ENCODE results near the gene WWOX.

WWOX gene

DNA sequence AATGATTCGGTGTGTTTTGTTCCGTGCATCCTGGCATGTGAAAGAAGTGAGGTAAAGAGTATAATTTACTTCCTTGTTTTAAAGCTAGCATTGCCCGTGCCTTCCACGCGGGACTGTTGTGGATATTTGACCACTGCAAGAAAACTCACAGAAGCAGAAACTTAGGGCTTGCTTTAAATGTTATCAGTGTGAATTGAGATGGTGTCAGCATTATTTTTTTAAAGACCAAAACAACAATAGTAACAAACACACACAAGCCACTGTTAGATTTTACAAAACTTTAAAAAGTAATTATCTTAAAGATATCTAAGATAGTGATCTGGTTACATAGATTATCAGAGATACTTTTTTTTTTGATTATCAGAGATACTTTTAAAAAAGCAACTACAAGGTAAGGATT, 47.4 kb downstream of the WWOX start:
- DNase-seq (ENCODE audit: low spot score): no peak

DNA sequence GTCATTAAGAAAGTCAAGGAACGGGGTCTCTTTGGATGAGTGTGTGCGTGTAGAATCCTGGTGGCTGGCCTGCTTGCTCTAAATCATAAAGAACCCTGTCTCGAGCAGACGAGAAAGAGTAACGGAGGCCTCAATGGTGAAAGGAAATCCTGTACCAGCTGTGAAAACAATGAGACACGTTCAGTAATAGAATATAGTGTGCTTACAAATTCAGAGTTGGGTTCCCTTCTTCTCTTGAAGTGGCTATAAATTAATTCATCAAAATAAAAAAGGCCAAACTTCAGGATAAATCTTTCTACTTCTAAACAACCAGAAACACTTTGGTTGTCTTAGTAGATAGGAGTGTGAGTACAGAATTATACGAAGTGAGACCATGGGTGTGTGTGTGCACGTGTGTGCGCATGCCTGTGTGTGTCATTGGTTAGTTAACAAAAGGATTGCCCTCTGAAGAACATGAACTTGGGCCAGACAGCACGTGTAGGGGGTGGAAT, 48.5 kb downstream of the WWOX start:
- DNase-seq (ENCODE audit: low spot score): no peak

DNA sequence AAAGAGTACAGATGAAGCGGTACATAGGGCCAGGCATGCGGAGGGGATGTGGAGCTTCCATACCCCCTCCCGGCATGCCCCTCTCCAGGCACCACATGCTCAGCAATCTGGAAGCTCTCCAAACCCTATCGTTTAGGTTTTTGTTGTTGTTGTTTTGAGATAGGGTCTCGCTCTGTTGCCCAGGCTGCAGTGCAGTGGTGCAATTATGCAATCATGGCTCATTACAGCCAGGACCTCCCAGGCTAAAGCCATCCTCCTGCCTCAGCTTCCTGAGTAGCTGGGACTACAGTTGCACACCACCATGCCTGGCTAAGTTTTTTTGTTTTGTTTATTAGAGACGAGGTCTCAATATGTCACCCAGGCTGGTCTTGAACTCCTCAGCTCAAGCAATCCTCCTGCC, 50.8 kb downstream of the WWOX start:
- DNase-seq (ENCODE audit: low spot score): no peak

DNA sequence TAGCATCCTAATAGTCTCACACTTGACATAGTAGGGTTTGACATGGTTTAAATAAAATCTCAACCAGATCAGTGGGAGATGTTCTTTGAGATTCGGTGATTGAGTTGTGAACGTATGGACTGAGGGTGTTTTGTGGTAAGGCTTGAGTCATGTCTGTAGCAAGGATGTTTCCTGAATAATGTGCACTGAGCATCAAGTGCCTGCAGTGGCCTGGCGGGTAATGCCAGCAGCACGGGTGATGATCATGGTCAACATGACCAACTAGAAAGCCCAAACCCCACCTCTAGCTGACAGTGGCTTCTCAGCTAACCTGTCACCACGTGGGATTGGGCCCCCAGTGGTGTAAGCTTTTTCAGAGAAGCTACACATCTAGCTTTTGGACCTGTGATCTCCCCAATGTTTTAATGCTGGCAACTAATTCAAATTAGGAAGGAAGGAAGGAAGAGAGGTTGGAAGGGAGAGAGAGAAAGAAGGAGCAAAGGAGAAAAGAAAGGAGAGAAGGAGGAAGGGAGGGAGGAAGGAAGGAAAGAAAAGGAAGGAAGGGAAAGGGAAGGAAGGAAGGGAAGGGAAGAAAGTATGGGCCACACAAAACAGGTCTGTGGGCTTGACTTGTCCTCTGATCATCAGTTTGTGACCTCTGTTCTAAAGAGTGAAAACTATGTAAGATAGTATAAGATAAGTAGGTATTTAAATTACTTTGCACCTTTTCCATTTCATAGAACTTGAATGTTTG, 55.4 kb downstream of the WWOX start:
- no peak for DNase-seq (ENCODE audit: low spot score)

DNA sequence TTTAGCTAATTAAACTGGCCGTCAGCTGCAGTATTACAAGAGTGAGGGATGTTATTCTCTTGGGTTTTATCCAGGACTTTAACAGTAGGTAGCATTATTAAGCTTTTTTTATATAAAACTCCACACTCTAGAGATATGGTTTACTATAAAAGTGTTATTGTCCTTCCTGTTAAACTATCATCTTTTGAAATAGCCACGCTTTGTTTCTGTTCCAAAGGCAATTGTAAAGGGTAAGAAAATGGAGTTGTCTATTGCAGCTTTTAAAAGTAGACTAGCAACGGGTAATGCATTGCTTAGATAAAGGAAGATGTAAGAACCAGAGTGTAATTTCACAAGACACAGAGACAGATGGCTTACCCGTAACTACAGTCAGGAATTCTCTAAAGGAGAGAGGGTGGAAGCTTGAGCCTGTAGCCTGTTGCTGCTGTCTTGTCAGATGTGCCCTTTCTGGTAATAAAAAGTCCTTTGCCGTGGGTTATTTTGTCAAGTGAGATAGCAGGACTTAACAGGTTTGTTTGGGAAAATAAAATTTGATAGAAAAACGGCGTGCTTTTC, 56.4 kb downstream of the WWOX start:
- DNase-seq (ENCODE audit: low spot score): peak; percentile 40

DNA sequence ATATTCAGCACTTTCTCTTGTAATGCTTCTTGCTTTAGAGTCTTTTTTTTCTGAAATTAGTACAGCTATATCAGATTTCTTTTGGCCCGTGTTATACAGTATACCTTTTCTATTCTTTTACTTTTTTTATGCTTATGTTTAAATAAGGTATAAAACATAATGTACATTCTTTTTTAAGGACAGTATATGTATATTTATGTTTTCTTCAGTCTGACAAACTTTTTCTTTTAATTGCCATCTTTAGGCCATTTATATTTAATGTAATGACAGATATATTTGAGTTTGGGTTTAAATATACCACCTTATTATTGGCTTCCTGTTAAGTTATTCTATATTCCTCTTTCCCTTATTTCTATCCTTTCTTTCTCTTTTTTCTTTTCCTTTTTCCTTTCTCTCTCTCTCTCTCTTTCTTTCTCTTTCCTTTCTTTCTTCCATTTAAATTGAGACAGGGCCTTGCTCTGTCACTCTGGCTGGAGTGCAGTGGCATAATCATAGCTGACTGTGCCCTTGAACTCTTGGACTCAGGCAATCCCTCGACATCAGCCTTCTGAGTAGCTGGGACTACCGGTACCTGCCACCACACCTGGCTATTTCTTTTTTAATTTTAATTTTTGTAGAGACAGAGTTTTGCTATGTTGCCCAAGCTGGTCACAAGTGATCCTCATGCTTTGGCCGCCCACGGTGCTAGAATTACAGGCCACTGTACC, 61.7 kb downstream of the WWOX start:
- no peak for DNase-seq (ENCODE audit: low spot score)

DNA sequence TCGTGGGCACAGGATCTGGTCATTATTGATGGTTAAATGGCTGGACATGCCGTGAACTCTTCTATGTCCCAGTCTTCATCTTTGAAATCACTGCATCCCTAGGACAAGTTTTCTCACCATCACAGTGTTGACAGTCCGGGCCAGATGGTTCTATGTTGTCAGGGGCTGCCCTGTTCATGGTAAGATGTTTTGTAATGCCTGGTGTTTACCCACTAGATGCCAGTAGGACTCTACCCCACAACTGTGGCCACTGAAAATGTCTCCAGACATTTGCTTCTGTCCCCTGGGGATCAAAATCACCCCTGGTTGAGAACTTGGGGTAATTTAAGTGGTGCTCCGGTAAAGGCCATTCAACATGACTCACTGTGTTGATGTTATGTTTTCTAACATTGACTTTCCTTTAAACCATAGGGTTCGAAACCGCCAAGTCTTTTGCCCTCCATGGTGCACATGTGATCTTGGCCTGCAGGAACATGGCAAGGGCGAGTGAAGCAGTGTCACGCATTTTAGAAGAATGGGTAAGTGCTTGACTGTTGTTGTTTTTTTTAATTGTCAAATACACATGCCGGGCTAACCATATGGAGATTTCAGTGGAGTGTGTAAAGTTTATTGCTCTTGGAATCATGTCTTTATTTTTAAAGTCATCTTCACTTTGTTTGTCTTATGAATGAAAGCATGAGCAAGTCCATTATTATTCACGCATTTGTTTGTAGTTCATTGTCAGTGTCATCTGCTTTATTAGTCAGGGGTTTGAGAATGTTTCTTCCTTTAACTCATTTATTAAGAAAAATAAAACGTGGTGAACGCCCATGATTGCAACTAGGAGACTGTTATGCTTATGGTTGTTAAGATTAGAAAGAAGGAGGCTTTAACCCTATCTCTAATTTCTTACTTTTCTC, 64.6 kb downstream of the WWOX start:
- no peak for DNase-seq (ENCODE audit: low spot score)

DNA sequence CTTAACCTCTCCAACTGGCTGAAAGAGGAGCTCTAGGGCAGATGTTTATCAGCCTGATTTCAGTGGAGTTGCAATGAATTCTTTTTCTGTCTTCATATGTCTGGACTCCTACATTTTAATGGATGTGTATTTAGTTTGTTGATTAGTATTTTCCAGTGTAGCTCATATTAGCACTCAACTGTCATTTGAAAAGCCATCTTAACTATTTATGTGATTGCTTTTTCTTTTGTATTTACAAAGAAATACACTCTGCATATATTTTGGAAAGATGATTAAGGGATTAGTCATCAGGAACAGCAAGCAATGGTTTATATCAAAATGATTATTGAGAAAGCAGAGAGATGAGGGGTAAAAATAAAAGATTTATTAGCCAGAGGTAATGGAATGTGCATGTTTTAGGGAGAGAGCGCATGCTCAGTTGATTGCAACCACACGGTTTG, 71.1 kb downstream of the WWOX start:
- DNase-seq (ENCODE audit: low spot score): no peak

DNA sequence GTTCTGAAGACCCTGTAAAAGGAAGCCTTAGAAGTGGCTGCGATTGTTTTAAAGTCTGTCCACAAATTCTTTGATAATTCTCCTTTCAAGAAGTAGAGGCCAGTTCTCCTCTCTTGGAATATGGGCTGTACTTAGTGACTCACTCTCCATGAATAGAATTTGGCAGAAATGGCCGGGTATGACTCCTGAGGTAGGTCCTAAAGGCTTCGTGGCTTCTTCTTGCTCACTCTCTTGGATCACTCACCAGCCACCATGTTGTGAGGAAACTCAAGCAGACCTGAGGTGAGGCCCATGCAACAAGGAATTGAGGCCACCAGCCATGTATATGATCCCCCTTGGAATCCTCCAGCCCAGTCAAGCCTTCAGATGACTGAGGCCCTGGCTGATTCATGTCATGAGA, 75.8 kb downstream of the WWOX start:
- no peak for DNase-seq (ENCODE audit: low spot score)

DNA sequence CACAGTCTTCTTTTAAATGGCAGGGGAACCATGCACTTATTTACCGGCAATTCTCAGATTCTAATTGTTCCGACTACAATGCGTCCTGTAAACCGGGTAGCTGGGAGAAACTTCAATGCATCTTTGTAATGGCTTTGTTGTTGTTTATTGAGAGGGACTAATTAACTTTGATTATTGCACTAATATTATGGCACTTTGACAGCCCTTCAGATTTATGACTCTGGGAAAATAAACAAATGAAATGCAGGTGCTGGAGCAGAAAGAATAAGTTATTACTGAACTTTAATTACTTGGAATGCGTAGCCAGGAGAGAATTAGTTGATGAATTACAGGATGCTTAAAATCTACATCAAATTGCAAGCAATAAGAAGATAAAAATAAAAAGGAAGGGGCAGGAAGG, 77.0 kb downstream of the WWOX start:
- DNase-seq (ENCODE audit: low spot score): no peak

DNA sequence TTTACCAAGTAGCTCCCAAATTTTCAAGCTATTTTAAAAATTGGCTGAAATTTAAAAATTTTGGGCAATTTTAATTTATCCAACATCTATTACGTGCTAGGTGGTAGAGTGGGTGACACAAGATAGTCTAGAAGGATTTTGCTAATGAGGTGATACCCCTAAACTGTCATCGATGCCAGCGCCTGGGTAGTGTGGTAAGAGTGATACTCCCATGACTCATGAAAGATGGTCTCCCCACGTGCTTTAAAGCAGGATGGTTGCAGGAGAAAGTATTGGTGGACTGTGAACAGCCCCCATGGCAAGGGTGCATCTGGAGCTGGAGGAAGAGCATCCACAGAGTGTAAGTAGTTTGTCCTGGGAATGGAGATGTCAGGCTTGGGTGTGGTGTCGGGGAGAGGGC, 77.8 kb downstream of the WWOX start:
- DNase-seq (ENCODE audit: low spot score): no peak

DNA sequence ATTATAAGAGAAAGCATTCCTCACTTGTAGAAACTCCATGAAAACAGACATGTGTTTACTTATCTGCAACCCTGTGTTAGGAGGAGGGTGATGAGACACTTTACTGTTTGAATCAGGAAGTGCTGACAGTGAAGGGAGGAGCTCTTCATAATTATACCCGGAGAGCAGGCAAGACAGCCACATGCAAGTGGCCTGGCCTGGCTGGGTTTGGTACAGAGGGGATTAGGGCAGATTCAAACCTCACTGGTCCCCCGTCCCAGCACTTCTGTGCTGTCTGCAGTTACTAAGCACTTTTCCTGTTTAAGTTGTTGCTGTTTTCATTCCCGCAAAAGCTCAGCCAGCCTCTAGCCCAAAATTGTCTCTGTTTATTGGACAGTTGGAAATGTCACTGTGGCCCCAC, 78.5 kb downstream of the WWOX start:
- DNase-seq (ENCODE audit: low spot score): no peak

DNA sequence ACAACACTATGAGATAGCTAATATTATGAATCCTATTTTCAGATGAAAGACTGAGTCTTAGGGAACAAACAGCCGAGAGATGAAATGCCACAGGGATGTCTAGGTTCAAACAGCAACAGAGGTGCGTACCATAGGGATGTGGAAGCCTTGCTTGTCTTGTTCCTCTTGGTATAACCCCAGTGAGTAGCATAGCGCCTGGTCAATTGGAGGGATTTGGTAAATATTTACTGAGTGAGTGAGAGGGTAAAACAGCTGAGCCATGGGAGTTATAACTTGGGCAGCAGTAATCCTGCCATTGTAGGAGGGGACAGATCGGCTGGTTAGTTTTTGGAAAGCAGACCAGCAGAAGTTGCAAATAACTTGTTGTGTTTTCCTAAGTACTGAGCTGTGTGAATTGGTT, 80.2 kb downstream of the WWOX start:
- DNase-seq (ENCODE audit: low spot score): no peak

DNA sequence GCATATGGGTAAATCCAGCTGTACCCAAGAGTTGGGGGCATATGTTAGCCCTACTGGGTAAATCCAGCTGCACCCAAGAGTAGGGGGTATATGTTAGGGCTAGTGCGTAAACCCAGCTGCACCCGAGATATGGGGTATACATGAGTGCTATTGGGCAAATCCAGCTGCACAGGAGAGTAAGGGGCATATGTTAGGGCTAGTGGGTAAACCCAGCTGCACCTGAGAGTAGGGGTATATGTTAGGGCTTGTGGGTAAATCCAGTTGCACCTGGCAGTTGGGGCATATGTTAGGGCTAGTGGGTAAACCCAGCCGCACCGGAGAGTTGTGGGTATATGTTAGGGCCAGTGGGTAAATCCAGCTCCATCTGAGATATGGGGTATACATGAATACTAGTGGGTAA, 80.9 kb downstream of the WWOX start:
- DNase-seq (ENCODE audit: low spot score): no peak

DNA sequence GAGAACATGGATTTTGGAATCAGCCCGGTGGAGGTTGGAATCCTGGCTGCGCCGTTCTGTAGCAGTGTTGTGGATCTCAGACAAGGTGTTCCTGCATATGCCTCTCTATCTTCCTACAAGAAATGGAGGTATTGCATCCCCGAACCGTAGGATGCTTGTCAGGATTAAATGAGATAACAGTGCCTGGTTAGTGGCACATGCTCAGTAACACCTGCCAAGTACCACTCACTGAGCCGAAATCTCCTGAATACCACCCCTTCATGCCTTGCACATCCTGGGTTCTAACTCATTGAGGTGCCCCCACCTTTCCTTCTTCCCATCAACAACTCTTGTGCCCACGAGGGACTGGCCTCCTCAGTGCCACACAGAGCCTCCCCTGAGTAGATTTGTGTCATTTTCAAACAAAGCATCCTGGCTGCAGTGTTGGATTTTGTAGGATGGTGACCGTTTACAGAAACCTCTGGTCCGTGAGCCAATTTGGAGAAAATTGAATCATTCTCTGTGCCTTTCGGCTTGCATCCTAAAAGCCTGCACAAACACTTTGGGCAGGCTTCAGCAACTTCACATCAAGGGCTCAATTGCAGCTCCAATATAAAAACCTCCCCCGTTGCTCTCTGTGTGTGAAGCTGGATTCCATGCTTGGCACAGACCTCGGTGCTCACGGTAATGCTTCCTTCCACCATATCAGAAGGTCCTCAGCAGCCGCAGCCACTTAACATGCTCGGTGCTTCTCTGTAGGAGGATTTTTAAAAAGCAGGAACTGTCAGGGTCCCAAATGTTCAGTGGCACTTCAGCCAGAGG, 84.2 kb downstream of the WWOX start:
- DNase-seq (ENCODE audit: low spot score): no peak

DNA sequence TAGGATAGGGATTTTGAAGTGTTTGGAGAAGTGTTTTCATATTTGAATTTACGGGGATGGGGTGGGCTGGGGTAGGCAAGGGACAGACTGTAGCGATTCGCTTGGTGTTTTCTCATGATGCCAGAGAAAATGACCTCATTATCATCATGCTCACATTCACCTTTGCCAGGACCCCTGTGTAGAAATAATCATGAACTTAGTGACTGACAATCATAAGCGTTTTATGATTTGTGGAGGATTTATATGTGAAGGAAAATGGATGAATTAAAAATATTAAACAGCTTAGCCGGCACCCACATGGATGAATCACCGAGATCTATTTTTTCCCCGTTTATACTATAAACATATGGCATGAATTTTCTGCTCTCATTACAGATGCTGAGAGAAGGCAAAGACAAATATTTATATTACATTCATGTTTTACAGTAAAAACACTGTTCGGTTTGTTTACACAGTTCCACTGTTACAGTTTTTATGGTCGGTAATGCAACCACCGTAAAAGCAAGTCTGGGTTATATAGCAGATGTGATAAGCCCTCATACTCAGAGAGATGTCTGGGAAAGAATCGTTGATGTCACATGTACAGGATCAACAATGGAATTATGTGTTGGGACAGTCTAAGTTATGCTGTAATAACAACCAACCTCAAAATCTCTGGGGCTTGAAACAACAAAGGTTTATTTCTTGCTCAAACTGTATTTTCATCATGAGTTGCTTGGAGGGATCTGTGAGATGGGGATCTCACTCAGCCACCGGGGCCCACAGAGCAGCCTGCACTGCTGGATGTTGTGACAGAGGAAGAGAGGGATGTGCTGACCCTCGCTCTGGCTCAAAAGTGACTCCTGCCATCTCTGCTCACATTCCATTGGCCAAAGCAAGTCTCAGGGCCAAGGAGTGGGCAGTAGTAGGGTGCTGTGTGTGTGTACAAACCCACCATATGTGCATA, 85.1 kb downstream of the WWOX start:
- no peak for DNase-seq (ENCODE audit: low spot score)

DNA sequence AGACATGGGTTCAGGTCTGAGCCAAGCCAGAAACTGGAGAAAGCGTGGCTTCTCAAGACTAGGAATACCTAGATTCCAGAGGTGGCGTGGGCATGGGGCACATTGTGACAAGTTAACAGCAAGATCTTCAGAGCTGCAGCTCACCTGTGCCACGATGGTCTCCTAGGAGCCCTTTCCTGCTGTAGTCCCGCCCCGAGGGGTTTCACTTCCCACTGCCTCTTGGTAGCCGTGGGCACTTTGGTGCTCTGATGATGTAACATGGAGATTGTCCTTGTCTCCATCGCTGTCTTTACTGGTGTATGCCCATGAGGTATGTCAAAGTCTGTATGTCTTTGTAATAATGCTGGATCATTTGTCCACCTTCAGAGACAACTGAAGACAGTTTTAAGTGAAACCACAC, 89.7 kb downstream of the WWOX start:
- DNase-seq (ENCODE audit: low spot score): no peak

DNA sequence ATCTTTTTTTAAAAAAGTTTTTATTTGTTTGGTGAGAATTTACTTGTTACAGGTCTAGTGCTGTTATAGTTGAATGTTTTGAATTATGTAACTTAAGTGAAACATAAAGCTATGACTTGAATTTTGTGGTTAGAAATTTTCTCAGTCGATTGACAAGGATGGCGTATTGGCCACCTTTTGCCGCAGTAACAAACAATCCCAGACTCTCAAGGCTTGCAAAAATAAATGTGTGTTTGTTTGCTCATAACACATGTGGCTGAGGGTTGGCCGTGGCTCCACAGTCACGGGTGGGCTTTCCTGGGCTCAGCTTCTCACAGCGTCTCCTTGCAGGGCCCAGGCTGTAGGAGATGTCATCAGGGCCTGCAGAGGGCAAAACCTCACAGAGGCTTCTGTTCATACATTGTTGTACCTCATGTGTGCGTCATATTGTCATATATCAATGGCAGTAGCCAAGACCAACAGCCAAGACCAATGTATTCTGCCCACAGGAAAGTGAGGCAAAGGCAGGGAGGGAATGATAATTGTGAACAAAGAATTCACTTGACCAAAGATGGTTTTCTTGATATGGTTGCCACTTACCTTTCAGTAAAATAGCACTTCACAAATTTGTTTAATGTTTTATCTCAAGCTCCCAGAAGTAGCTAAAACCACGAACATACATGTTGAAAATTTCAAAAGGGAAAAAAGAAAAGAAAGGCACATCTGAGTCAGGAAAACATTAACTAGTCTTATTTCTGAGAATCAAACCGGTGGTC, 93.5 kb downstream of the WWOX start:
- no peak for DNase-seq (ENCODE audit: low spot score)

DNA sequence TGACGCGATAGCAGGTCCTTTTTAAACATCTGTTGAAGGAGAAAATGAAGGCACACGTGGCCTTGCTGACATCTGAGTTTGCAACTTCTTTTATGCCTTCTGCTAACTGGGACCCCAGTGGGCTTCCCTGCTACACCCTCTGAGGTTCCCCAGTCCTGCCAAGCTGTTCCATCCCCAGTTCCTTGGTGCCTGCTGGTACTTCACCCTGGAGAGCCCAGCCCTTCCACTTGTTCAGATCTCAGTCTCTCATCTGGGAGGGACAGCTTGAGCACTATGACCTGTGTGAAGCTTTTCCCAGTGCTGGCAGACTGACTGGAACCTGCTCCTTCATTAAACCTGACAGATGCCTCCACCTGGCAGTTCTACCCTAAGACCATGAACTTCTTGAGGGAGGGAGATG, 95.5 kb downstream of the WWOX start:
- DNase-seq (ENCODE audit: low spot score): no peak

DNA sequence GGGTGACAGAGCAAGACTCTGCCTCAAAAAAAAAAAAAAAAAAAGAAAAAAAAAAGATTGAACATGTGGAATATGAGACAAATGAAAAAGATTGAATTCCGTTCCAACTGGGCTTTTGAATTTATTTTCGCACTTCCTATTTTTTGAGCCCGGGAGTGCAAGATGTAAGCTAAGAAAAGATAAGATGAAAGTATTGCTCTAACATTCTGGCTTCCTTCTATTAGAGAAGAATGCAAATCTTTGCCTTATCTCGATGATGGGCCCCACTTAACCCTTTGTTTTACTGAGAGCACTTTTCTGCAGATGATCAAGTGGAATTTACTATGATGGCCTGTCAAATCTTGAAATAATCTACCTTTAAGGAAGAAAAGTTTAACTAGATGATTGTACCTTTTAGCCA, 96.3 kb downstream of the WWOX start:
- DNase-seq (ENCODE audit: low spot score): no peak
